Measurements from ENCODE around the gene PHC2. TPM values are rescaled to one million over a fixed set of nuclear protein-coding genes. Genes with fewer than 3 reads are reported as not detected.

Gene PHC2
- total RNA-seq, 1 donor from 2014 or later = 124 TPM

DNA sequence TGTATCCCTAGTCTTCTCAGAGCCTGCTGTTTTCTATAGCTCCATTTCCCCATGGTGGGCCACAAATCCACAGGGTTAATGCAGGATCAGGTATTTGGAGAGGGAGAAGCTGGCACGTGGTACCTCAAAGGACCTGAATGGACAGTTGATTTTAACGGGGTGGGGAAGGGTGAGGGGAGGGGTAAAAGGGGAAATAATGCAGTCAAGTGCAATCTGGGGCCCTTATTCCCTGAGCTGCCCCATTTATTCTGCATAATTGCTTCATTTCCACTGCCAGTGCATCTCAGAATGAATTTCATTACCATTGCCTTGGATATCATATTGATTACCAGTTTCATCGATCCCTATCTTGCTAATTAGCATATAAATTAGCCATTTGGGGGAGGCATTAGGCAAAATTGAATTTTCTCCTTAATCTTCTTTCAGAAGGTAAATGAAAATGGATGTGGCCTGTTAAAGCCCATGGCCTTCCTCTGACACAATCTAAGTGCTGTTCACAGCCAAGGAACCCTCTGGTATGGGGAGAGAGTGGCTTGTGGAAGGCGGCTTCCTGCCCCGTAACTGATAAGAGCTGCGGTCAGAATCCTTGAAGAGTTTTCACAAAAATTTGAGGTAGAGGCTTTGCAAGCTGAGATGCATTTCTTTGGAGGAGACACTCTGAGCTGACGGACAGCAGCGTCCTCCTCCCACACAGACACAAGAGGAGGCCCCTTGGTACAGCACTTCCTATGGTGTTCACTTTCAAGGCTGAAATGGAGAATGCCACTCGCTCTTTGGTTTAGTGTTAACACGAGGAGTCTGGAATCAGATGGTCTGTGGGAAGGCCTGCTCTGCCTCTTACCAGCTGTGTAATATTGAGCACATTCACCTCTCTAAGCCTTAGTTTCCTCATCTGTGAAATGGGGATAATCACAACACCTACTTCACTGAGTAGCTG is 34.4 kb downstream of the PHC2 start:
- DNase-seq (no peak), ATAC-seq (peak; percentile 73)
- Histone ChIP-seq H3K36me3 (no peaks in the 10 kb centered on the region), H3K4me1 (peaks cover 8% of the 10 kb centered on the region), H3K27me3 (no peaks in the 10 kb centered on the region), H3K9me3 (no peaks in the 10 kb centered on the region), H3K4me3 (no peak overlapping the region), H3K27ac (no peak overlapping the region)
- intact Hi-C loops (cut with DNase I) = no loop called here
- TF ChIP-seq, protein P1, sequence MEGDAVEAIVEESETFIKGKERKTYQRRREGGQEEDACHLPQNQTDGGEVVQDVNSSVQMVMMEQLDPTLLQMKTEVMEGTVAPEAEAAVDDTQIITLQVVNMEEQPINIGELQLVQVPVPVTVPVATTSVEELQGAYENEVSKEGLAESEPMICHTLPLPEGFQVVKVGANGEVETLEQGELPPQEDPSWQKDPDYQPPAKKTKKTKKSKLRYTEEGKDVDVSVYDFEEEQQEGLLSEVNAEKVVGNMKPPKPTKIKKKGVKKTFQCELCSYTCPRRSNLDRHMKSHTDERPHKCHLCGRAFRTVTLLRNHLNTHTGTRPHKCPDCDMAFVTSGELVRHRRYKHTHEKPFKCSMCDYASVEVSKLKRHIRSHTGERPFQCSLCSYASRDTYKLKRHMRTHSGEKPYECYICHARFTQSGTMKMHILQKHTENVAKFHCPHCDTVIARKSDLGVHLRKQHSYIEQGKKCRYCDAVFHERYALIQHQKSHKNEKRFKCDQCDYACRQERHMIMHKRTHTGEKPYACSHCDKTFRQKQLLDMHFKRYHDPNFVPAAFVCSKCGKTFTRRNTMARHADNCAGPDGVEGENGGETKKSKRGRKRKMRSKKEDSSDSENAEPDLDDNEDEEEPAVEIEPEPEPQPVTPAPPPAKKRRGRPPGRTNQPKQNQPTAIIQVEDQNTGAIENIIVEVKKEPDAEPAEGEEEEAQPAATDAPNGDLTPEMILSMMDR (IDR thresholded peaks at IDR 0.05) = no peak

DNA sequence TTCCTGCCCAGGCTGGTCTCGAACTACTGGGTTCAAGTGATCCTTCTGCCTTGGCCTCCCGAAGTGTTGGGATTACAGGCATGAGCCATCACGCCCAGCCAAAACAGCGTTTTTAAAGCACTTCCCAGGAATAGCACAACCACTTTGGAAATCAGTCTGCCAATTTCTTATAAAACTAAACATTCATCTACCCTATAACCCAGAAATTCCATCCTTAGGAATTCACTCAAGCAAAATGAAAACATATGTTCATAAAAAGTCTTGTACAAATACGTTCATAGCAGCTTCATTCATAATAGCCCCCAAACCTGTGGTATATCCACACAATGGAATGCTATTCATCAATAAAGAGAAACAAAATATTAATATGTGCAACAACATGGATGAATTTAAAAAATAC is 36.1 kb downstream of the PHC2 start:
- intact Hi-C loops (cut with DNase I) = no loop called here
- ATAC-seq (no peak), DNase-seq (no peak)
- Histone ChIP-seq H3K27ac (no peak overlapping the region), H3K36me3 (no peaks in the 10 kb centered on the region), H3K4me3 (no peak overlapping the region), H3K4me1 (peaks cover 8% of the 10 kb centered on the region), H3K27me3 (no peaks in the 10 kb centered on the region), H3K9me3 (no peaks in the 10 kb centered on the region)
- TF ChIP-seq, protein P1 (IDR thresholded peaks at IDR 0.05) = no peak

DNA sequence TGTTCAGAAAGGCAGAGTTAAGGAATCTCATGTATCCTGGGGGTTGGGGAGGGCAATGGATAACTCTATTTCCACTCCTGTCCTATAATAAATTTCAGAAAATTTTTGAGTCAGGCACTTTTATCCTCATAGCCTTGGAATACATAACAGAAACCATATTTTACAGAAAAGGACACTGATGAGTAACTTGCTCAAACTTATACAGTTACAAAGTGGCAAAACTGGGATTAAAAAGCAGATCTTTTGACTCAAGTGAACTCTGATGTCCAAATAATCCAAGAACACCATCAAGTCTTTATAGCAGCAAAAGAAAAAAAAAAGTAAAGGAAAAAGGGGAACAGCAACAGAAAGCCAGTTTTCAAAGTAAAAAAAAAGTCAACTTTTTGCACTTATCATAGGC is 36.9 kb downstream of the PHC2 start:
- Histone ChIP-seq H3K27ac (no peak overlapping the region), H3K4me1 (peaks cover 13% of the 10 kb centered on the region), H3K9me3 (no peaks in the 10 kb centered on the region), H3K27me3 (no peaks in the 10 kb centered on the region), H3K4me3 (no peak overlapping the region), H3K36me3 (no peaks in the 10 kb centered on the region)
- no peak for DNase-seq
- no peak for ATAC-seq
- TF ChIP-seq, protein P1 (IDR thresholded peaks at IDR 0.05) = no peak
- intact Hi-C loops (cut with DNase I) = no loop called here

DNA sequence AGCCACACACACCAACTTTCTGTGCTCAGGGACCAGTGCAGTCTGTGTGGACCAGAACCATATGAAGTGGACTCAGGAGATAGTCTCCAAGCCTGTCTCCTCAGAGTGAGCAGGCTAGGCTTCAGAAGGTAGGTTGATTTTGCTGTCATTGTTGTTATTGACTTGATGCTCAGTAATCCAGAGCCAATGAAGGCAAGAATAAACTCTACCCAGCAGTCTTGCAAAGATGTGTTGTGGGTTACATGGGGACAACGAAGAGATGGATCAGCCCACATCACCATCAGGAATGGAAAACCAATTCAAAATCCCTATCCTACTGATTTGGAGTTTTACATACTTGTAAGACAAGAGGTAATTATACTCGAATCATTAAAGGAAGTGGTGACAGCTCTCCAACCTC is 37.4 kb downstream of the PHC2 start:
- DNase-seq (no peak), ATAC-seq (no peak)
- Histone ChIP-seq H3K36me3 (no peaks in the 10 kb centered on the region), H3K4me3 (no peak overlapping the region), H3K4me1 (peaks cover 13% of the 10 kb centered on the region), H3K27ac (no peak overlapping the region), H3K9me3 (no peaks in the 10 kb centered on the region), H3K27me3 (no peaks in the 10 kb centered on the region)
- intact Hi-C loops (cut with DNase I) = no loop called here
- TF ChIP-seq, protein P1 (IDR thresholded peaks at IDR 0.05) = no peak

DNA sequence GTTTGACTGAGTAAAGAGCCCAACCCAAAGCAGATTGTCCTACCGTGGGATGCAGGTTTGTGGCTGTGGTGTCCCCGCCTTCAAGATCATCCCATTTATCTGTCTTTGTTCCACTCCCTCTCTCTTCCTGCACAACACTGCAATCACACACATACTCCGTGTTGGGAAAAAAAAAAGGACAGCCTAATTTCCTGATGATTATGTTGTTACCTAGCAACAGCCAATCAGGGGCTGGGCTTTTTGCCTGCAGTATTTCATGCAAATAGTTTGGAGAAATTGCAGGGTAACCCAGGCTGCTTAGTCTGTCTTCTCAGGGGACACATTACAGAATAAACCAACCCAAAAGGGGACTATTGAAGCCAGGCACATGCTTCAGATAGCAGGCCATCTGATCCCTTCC is 38.3 kb downstream of the PHC2 start:
- Histone ChIP-seq H3K9me3 (no peaks in the 10 kb centered on the region), H3K27ac (no peak overlapping the region), H3K36me3 (no peaks in the 10 kb centered on the region), H3K27me3 (no peaks in the 10 kb centered on the region), H3K4me1 (peaks cover 13% of the 10 kb centered on the region), H3K4me3 (no peak overlapping the region)
- intact Hi-C loops (cut with DNase I) = no loop called here
- TF ChIP-seq, protein P1 (IDR thresholded peaks at IDR 0.05) = no peak
- DNase-seq = no peak
- no peak for ATAC-seq

Measured in upper lobe of right lung (tissue), 1 donor.